D721Med (cell line): ENCODE results near the gene PHACTR4.
"Not testable (repeated sequence)": the region's sequence is repeated elsewhere in the genome, so short reads cannot be mapped to it uniquely, and the experiment has no call there.

Experiments
- DNase-seq: peaks from one replicate; pipeline ENCODE4 v3.0.0; 2011; ENCODE audit warnings: low spot score; ENCODE audit not compliant: insufficient read length
- FAIRE-seq: peaks from 2 replicates; lab custom pipeline; 2011; peaks lifted over from hg19 to GRCh38; lab: Jason Lieb, UNC
- CTCF ChIP-seq: IDR thresholded peaks from 2 replicates; pipeline ENCODE4 v1.5.1; 2012; ENCODE audit warnings: mild to moderate bottlenecking, control low read depth; ENCODE audit not compliant: insufficient read depth; ENCODE audit errors: missing control alignments

Gene PHACTR4

GRCh38 chr1:28437924-28438699, 68.6 kb downstream of the PHACTR4 start:
- FAIRE-seq: no peak
- no peak for TF ChIP-seq CTCF
- DNase-seq: no peak

DNA sequence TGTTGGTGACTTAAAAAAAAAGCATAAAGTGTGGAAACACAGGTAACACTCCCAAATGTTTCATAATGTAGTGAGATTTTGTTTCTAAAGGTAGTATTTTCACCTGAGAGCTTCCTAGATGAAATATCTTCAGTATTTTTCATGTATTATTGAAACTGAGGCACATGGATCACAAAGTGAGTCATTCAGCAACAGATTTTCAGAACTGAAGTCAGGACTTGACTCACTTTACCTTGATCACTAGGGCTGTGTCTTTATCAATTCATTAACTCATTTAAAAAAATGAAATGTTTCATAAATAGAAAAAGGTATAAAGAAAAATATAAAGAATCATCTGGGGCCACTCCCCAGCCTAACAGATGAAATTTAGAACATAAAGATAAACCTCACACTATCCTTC, 69.8 kb downstream of the PHACTR4 start:
- FAIRE-seq (no peak), DNase-seq (no peak)
- no peak for TF ChIP-seq CTCF

DNA sequence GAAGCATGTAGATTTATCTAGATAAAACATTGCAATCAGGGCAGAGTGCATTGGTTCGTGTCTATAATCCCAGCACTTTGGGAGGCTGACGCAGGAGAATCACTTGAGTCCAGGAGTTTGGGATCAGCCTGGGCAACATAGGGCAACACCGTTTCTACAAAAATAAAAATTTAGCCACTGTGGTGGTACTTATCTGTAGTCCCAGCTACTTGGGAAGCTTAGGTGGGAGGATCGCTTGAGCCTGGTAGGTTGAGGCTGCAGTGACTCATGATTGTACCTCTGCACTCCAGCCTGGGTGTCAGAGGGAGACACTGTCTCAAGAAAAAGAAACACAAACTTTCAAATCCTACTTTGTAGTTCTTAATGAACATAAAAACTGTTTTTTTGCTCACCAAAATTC, 72.1 kb downstream of the PHACTR4 start:
- TF ChIP-seq CTCF: no peak
- no peak for DNase-seq
- FAIRE-seq: no peak

DNA sequence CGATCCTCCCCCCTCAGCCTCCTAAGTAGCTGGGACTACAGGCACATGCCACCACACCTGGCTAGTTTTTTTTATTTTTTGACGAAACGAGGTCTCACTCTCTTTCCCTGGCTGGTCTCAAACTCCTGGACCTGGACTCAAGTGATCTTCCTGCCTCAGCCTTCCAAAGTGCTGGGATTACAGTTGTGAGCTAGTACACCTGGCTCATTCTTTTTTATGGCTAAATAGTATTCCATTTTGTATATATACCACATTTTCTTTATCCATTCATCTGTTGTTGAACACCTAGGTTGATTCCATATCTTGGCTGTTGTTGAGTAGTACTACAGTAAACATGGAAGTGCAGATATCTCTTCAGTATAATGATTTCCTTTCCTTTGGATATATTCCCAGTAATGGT, 74.0 kb downstream of the PHACTR4 start:
- DNase-seq: no peak
- no peak for FAIRE-seq
- no peak for TF ChIP-seq CTCF

GRCh38 chr1:28447679-28448078, 78.1 kb downstream of the PHACTR4 start:
- no peak for DNase-seq
- TF ChIP-seq CTCF: no peak
- FAIRE-seq: no peak

- not testable (repeated sequence) for FAIRE-seq, DNase-seq
Measured at GRCh38 chr1:28448094-28448611, 78.6 kb downstream of the PHACTR4 start.

GRCh38 chr1:28449904-28450303, 80.4 kb downstream of the PHACTR4 start:
- no peak for DNase-seq
- TF ChIP-seq CTCF: no peak
- FAIRE-seq: no peak
